NK-92 (cell line): ENCODE data around the gene CCDC192.

ENCODE experiments used
- DNase-seq: peaks from one replicate; lab custom pipeline; 2025; ENCODE audit not compliant: unreplicated experiment; lab: John Stamatoyannopoulos, UW

Gene CCDC192

GRCh38 chr5:127975961-127976360 is 272.8 kb downstream of the CCDC192 start:
- DNase-seq = no peak

GRCh38 chr5:127976525-127976924 is 273.3 kb downstream of the CCDC192 start:
- DNase-seq = no peak

- no peak for DNase-seq
Measured at GRCh38 chr5:127976991-127977717, 274.0 kb downstream of the CCDC192 start.

DNA sequence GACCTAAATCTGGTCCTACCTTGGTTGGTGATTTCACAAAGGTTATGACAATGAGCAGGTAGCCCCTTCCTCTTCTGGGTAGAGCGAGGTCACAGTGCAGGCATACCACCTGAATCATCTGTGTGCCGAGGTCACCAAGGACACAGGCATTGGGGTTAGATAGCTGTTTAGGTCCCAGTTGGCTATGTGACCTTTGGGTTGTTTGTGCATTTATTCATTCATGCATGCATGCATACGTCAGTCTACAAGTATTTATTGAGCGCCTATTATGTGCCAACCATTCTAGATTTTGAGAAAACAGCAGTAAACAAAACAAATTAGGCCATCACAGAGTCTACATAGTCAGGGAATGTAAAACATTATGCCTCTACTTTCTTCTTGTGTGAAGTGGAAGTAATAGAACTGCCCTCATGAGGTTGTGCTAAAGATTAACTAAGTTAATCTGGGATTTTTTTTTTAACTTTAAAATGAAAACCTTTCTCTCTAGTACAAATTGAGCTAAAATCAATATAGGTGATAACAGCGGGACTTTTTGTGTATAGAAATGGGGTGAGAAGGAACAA is 275.6 kb downstream of the CCDC192 start:
- DNase-seq = no peak

GRCh38 chr5:127979475-127979874 is 276.3 kb downstream of the CCDC192 start:
- no peak for DNase-seq

DNA sequence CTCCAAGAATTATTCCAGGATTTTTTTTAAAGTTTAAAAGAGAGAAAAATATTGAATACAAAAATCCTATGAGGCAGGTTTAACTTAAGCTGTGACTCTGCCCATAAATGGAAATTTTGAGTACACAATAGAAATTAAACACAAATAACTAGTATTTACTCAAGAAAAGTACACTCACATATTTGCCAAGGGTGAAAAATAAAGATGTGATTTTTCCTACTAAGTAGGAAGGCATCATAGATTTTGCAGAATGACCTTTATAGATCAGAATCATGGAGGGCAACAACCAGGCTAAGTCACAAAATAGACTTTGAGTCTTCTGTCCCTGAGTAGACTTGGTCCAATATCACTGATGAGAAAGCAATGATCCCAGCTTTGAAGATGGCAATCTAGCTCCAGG is 277.7 kb downstream of the CCDC192 start:
- no peak for DNase-seq

GRCh38 chr5:127981498-127981897 is 278.3 kb downstream of the CCDC192 start:
- DNase-seq = no peak

- no peak for DNase-seq
Measured at GRCh38 chr5:127985811-127986325, 282.7 kb downstream of the CCDC192 start.

DNA sequence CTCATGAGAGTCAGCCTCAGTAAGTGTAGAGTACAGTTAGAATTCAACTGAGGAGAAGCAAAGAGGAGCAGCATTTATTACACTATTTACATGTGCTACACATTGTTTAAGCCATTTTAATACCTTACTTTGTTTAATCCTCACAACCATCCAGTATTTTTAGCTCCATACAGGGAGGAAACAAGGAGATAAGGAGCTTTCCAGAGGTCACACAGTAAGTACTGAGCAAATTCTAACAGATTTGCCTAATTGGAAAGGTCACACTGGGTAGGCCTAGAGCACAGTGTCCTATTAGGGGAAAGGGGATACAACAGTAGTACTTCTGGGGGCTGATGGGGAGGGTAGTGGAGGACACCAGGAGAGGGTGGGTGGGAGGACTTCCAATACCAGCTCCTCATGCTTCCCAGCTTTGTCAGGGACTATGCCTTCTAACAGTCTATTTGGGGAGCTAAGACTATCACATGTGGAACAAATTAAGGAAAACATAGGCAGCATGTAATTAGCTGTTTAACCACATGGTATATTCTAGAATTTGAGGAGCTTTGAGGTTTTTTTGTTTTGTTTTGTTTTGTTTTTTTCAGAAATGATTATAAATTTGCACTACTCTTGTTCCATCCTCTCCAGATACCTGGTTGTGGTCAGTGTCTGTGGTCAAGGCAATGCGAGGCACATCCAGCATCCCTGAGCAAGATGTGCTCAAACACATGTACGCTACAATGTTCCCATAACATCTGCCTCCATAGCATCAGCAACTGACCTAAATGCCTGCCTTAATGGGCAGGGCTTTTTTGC is 284.4 kb downstream of the CCDC192 start:
- DNase-seq = no peak

GRCh38 chr5:127988146-127988760 is 285.1 kb downstream of the CCDC192 start:
- no peak for DNase-seq
